GM12873 (cell line): ENCODE data around the gene DEDD.

ENCODE experiments used
- CTCF ChIP-seq: IDR thresholded peaks from 2 replicates; pipeline ENCODE4 v1.5.1; 2012; ENCODE audit warnings: low read depth, mild to moderate bottlenecking, moderate library complexity, low read length, control low read depth; ENCODE audit not compliant: insufficient read depth; ENCODE audit errors: missing control alignments

The DEDD gene

GRCh38 chr1:161168906-161169305, 36.4 kb upstream of the DEDD start:
- TF ChIP-seq CTCF: no peak

- TF ChIP-seq CTCF: no peak
Measured at GRCh38 chr1:161166669-161167548, 34.4 kb upstream of the DEDD start.

GRCh38 chr1:161165742-161166668, 33.5 kb upstream of the DEDD start, which contains the start of gene PPOX:
PPOX (plus strand) TSS chr1:161166426; CDS start chr1:161166848, 422 bp downstream.
- TF ChIP-seq CTCF: peak; percentile 67

GRCh38 chr1:161164901-161165610, 32.6 kb upstream of the DEDD start:
- TF ChIP-seq CTCF: no peak

GRCh38 chr1:161163793-161164192, 31.3 kb upstream of the DEDD start:
- no peak for TF ChIP-seq CTCF

GRCh38 chr1:161162806-161163205, 30.3 kb upstream of the DEDD start:
- no peak for TF ChIP-seq CTCF
